ENCODE results near the gene RUNX3. TPM values are rescaled to one million over a fixed set of nuclear protein-coding genes. Genes with fewer than 3 reads are reported as not detected.

RUNX3 gene
- total and polyA plus RNA-seq, 2 of the 8 experiments (the other 6 are each of a cell fraction or from before 2014, with no cell fraction given), result 0.62 to 0.82 TPM

DNA sequence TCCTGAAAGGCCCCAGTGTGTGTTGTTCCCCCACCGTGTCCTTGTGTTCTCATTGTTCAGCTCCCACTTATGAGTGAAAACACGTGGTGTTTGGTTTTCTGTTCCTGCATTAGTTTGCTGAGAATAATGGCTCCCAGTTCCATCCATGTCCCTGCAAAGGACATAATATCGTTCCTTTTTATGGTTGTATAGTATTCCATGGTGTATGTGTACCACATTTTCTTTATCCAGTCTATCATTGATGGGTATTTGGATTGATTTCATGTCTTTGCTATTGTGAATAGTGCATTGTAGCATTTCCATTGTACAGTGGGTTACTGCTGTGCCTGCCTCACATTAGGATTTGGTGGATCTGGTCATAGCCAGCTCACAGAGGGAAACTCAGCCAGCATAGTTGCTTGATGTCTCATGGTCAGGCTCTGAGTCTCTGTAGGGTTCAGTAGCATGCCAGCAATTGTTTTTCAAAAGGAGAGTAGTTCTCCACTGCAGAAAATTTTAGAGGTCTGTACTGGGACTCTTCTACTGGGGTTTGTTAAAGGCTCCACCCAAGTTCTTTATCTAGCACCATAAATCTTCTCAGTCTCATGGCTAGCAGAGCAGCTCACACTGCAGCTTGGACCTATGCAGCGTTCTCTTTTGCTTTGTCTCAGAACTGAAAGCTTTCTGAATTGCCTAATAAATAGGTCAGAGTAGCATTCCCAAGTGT lies 41.0 kb downstream of the RUNX3 start (continued):
- TF ChIP-seq CHD7 (IDR thresholded peaks at IDR 0.05; ENCODE audit: insufficient replicate concordance, low read length), result no peak
- no peak for TF ChIP-seq E2F6 (IDR thresholded peaks at IDR 0.05)
- TF ChIP-seq CREB1 (IDR thresholded peaks at IDR 0.05), result no peak
- no peak for TF ChIP-seq CBX5 (IDR thresholded peaks at IDR 0.05; ENCODE audit: low read depth, low read length)
- no peak for TF ChIP-seq SAP30 (IDR thresholded peaks at IDR 0.05; ENCODE audit: insufficient read depth, insufficient replicate concordance, low read length)
- TF ChIP-seq BCL11A (IDR thresholded peaks at IDR 0.05; ENCODE audit: low read depth in 2 of 2, low read length in 2 of 2), result no peak
- TF ChIP-seq ATF3 (IDR thresholded peaks at IDR 0.05; ENCODE audit: insufficient read depth, low read depth, low read length), result no peak
- no peak for TF ChIP-seq TCF12 (IDR thresholded peaks at IDR 0.05; ENCODE audit: low read depth, low read length)
- TF ChIP-seq EZH2 (IDR thresholded peaks at IDR 0.05; ENCODE audit: low read depth, low read length, severe bottlenecking), result no peak

All from H1 (cell line).